ENCODE data around the gene KRT4. TPM values are rescaled to one million over a fixed set of nuclear protein-coding genes. Genes with fewer than 3 reads are reported as not detected.

The KRT4 gene
- total RNA-seq, 1 experiment from 2014 or later: not detected

- DNase-seq (ENCODE audit: low read depth): no peak
These were observed 8.1 kb upstream of the KRT4 start for GRCh38 chr12:52821826-52822660.

- no peak for DNase-seq (ENCODE audit: low read depth)
These were observed 7.3 kb upstream of the KRT4 start for GRCh38 chr12:52821071-52821730.

GRCh38 chr12:52820521-52820920, 6.6 kb upstream of the KRT4 start:
- no peak for DNase-seq (ENCODE audit: low read depth)

- no peak for DNase-seq (ENCODE audit: low read depth)
These were observed 6.0 kb upstream of the KRT4 start for GRCh38 chr12:52819731-52820510.

- DNase-seq (ENCODE audit: low read depth): no peak
These were observed 5.0 kb upstream of the KRT4 start for GRCh38 chr12:52818887-52819420.

GRCh38 chr12:52818388-52818787, 4.5 kb upstream of the KRT4 start:
- DNase-seq (ENCODE audit: low read depth): no peak

- DNase-seq (ENCODE audit: low read depth): no peak
These were observed 3.9 kb upstream of the KRT4 start for GRCh38 chr12:52817699-52818238.

- DNase-seq (ENCODE audit: low read depth): no peak
These were observed 3.2 kb upstream of the KRT4 start for GRCh38 chr12:52817003-52817698.

GRCh38 chr12:52815676-52816588, 2.0 kb upstream of the KRT4 start:
- DNase-seq (ENCODE audit: low read depth): no peak

- no peak for DNase-seq (ENCODE audit: low read depth)
These were observed 1.2 kb upstream of the KRT4 start for GRCh38 chr12:52815161-52815560.

GRCh38 chr12:52814710-52815155, 817 bp upstream of the KRT4 start:
- no peak for DNase-seq (ENCODE audit: low read depth)

- no peak for DNase-seq (ENCODE audit: low read depth)
These were observed 605 bp downstream of the KRT4 start for GRCh38 chr12:52813203-52813819.

GRCh38 chr12:52812749-52813148, 1.2 kb downstream of the KRT4 start:
- no peak for DNase-seq (ENCODE audit: low read depth)

- DNase-seq (ENCODE audit: low read depth): no peak
These were observed 1.9 kb downstream of the KRT4 start for GRCh38 chr12:52812073-52812400.

- no peak for DNase-seq (ENCODE audit: low read depth)
These were observed 2.5 kb downstream of the KRT4 start for GRCh38 chr12:52811191-52812072.

- DNase-seq (ENCODE audit: low read depth): no peak
These were observed 3.4 kb downstream of the KRT4 start for GRCh38 chr12:52810554-52810953.

GRCh38 chr12:52809166-52809565, 4.8 kb downstream of the KRT4 start:
- no peak for DNase-seq (ENCODE audit: low read depth)

- DNase-seq (ENCODE audit: low read depth): no peak
These were observed 5.2 kb downstream of the KRT4 start for GRCh38 chr12:52808573-52809160.
